Measurements from ENCODE around the gene TRIM56.
"Not testable (repeated sequence)": the region's sequence is repeated elsewhere in the genome, so short reads cannot be mapped to it uniquely, and the experiment has no call there.

Gene TRIM56

GRCh38 chr7:101116898-101117297 lies 31.6 kb downstream of the TRIM56 start:
- DNase-seq: no peak

- no peak for DNase-seq
These were observed 33.6 kb downstream of the TRIM56 start for GRCh38 chr7:101118856-101119255.

- DNase-seq: no peak
These were observed 34.6 kb downstream of the TRIM56 start for GRCh38 chr7:101119876-101120275.

GRCh38 chr7:101120315-101120714 lies 35.0 kb downstream of the TRIM56 start:
- no peak for DNase-seq

GRCh38 chr7:101121631-101121990 lies 36.3 kb downstream of the TRIM56 start:
- not testable (repeated sequence) for DNase-seq

GRCh38 chr7:101121991-101122932 lies 37.0 kb downstream of the TRIM56 start:
- no peak for DNase-seq

- DNase-seq: no peak
These were observed 37.8 kb downstream of the TRIM56 start for GRCh38 chr7:101122933-101123702.

- DNase-seq: no peak
These were observed 38.4 kb downstream of the TRIM56 start for GRCh38 chr7:101123703-101124068.

GRCh38 chr7:101124376-101125056 lies 39.2 kb downstream of the TRIM56 start:
- DNase-seq: no peak

- DNase-seq: no peak
These were observed 40.8 kb downstream of the TRIM56 start for GRCh38 chr7:101125989-101126650.

GRCh38 chr7:101126651-101127459 lies 41.6 kb downstream of the TRIM56 start, which contains the start of gene SERPINE1:
Gene SERPINE1 (plus strand): TSS chr7:101127104. CDS start chr7:101128394, 1,290 bp downstream.
- DNase-seq: no peak

- DNase-seq: no peak
These were observed 42.3 kb downstream of the TRIM56 start for GRCh38 chr7:101127460-101128039.

GRCh38 chr7:101128040-101128834 lies 43.0 kb downstream of the TRIM56 start:
- no peak for DNase-seq

GRCh38 chr7:101129603-101130117 lies 44.4 kb downstream of the TRIM56 start:
- no peak for DNase-seq

GRCh38 chr7:101132626-101133600 lies 47.6 kb downstream of the TRIM56 start:
- DNase-seq: not testable (repeated sequence)

GRCh38 chr7:101133621-101134398 lies 48.5 kb downstream of the TRIM56 start:
- DNase-seq: no peak

- no peak for DNase-seq
These were observed 49.2 kb downstream of the TRIM56 start for GRCh38 chr7:101134399-101134980.
